NCI-H1092 (cell line): Measurements from ENCODE around the gene B3GAT1.
"Not testable (repeated sequence)": the region's sequence is repeated elsewhere in the genome, so short reads cannot be mapped to it uniquely, and the experiment has no call there.

Source experiments
- DNase-seq: peaks from one replicate; lab custom pipeline; 2025; lab: John Stamatoyannopoulos, UW

Gene B3GAT1

GRCh38 chr11:134412203-134413042 is at the start of gene B3GAT1:
TSS of gene B3GAT1 (minus strand) at chr11:134412242. CDS start at chr11:134387659, 24,583 bp downstream.
- DNase-seq: peak; percentile 46

- no peak for DNase-seq
Observed at GRCh38 chr11:134461621-134462020, 49.6 kb upstream of the B3GAT1 start.

GRCh38 chr11:134460881-134461280 is 48.8 kb upstream of the B3GAT1 start:
- no peak for DNase-seq

- DNase-seq: no peak
Observed at GRCh38 chr11:134460062-134460561, 48.1 kb upstream of the B3GAT1 start.

- no peak for DNase-seq
Observed at GRCh38 chr11:134459246-134460061, 47.4 kb upstream of the B3GAT1 start.

- not testable (repeated sequence) for DNase-seq
Observed at GRCh38 chr11:134457411-134458007, 45.5 kb upstream of the B3GAT1 start.

GRCh38 chr11:134455516-134455915 is 43.5 kb upstream of the B3GAT1 start:
- DNase-seq: no peak

- no peak for DNase-seq
Observed at GRCh38 chr11:134454146-134454690, 42.2 kb upstream of the B3GAT1 start.

GRCh38 chr11:134453441-134453840 is 41.4 kb upstream of the B3GAT1 start:
- no peak for DNase-seq

GRCh38 chr11:134452838-134453155 is 40.8 kb upstream of the B3GAT1 start:
- no peak for DNase-seq

GRCh38 chr11:134452026-134452837 is 40.2 kb upstream of the B3GAT1 start:
- no peak for DNase-seq

- DNase-seq: no peak
Observed at GRCh38 chr11:134450186-134450585, 38.1 kb upstream of the B3GAT1 start.

- no peak for DNase-seq
Observed at GRCh38 chr11:134449713-134450112, 37.7 kb upstream of the B3GAT1 start.

- DNase-seq: no peak
Observed at GRCh38 chr11:134449051-134449450, 37.0 kb upstream of the B3GAT1 start.

GRCh38 chr11:134447696-134448095 is 35.7 kb upstream of the B3GAT1 start:
- DNase-seq: no peak

- no peak for DNase-seq
Observed at GRCh38 chr11:134445601-134446325, 33.7 kb upstream of the B3GAT1 start.

GRCh38 chr11:134444160-134445108 is 32.4 kb upstream of the B3GAT1 start:
- not testable (repeated sequence) for DNase-seq

- no peak for DNase-seq
Observed at GRCh38 chr11:134443246-134443645, 31.2 kb upstream of the B3GAT1 start.

- no peak for DNase-seq
Observed at GRCh38 chr11:134442246-134442645, 30.2 kb upstream of the B3GAT1 start.

GRCh38 chr11:134441706-134442105 is 29.7 kb upstream of the B3GAT1 start:
- no peak for DNase-seq
